IMR-90 (cell line): ENCODE measurements around the gene NIBAN1. TPM values are rescaled to one million over a fixed set of nuclear protein-coding genes. Genes with fewer than 3 reads are reported as not detected.

ENCODE experiments used
- ATAC-seq: fragments of 200-7000 bp; cut with Tn5 transposase; 2 replicates; pipeline ENCODE4 v1.9.1; 2020; ENCODE audit warnings: low read depth, mild to moderate bottlenecking, moderate library complexity
- BruUV-seq: library from RNA; stranded (reverse); fragments of 400-500 nt; replicated peaks from 2 replicates; lab custom pipeline; 2021; lab: Mats Ljungman, UMichigan
- CTCF ChIA-PET: fragments of 300-600 bp; formaldehyde crosslinking; extraction: SDS; loops from one replicate; lab custom pipeline; 2021; ENCODE audit warnings: antibody characterized with exemption; lab: Yijun Ruan, JAX
- POLR2A ChIA-PET: fragments of 300-600 bp; sonication (Branson Sonifier 250); formaldehyde crosslinking; loops from one replicate; lab custom pipeline; 2022; ENCODE audit warnings: antibody characterized with exemption; ENCODE audit not compliant: unreplicated experiment; lab: Charles Lee
- DNase-seq: peaks from one replicate; pipeline ENCODE4 v3.0.0; 2013
- H2AFZ ChIP-seq: replicated peaks from 2 replicates; pipeline ENCODE3; 2013; ENCODE audit warnings: low read length, mild to moderate bottlenecking; ENCODE audit not compliant: poor library complexity
- H2AK5ac ChIP-seq: 2 replicates; pipeline ENCODE4 v1.6.1; 2013; ENCODE audit warnings: low read depth, low read length, inconsistent platforms
- H2AK9ac ChIP-seq: replicated peaks from 2 replicates; pipeline ENCODE3; 2013; ENCODE audit warnings: mild to moderate bottlenecking, low read depth, low read length, moderate library complexity; ENCODE audit not compliant: poor library complexity
- H2BK120ac ChIP-seq: 2 replicates; pipeline ENCODE4 v1.6.1; 2013; ENCODE audit warnings: low read depth, low read length, inconsistent platforms
- H2BK15ac ChIP-seq: 3 replicates; pipeline ENCODE4 v1.6.1; 2013; ENCODE audit warnings: low read depth, low read length, inconsistent platforms
- H2BK20ac ChIP-seq: 2 replicates; pipeline ENCODE4 v1.6.1; 2013; ENCODE audit warnings: low read depth, mild to moderate bottlenecking, inconsistent platforms, low read length, moderate library complexity
- H2BK5ac ChIP-seq: 2 replicates; pipeline ENCODE4 v1.6.1; 2013; ENCODE audit warnings: mild to moderate bottlenecking, low read depth, low read length, inconsistent platforms; ENCODE audit not compliant: poor library complexity, severe bottlenecking
- H3K14ac ChIP-seq: replicated peaks from 2 replicates; pipeline ENCODE4 v1.6.1; 2013; ENCODE audit warnings: low read depth, low read length, inconsistent platforms
- H3K18ac ChIP-seq: 2 replicates; pipeline ENCODE4 v1.6.1; 2013; ENCODE audit warnings: low read depth, low read length, control low read depth
- H3K23ac ChIP-seq: 2 replicates; pipeline ENCODE4 v1.6.1; 2013; ENCODE audit warnings: low read depth, low read length, inconsistent platforms
- H3K27ac ChIP-seq: 2 replicates; pipeline ENCODE4 v1.5.1; 2013; ENCODE audit warnings: mild to moderate bottlenecking, control low read depth, low read length; ENCODE audit not compliant: insufficient read depth
- H3K27me3 ChIP-seq: 2 replicates; pipeline ENCODE4 v1.6.1; 2013; ENCODE audit warnings: low read length; ENCODE audit not compliant: control insufficient read depth, insufficient read depth
- H3K36me3 ChIP-seq: 2 replicates; pipeline ENCODE4 v1.6.1; 2013; ENCODE audit warnings: low read length, mixed read lengths; ENCODE audit not compliant: control insufficient read depth, insufficient read depth
- H3K4ac ChIP-seq: 2 replicates; pipeline ENCODE4 v1.6.1; 2013; ENCODE audit warnings: low read depth, low read length, inconsistent platforms
- H3K4me1 ChIP-seq: 2 replicates; pipeline ENCODE4 v1.6.1; 2013; ENCODE audit warnings: low read length, mixed read lengths; ENCODE audit not compliant: control insufficient read depth, insufficient read depth
- H3K4me2 ChIP-seq: 2 replicates; pipeline ENCODE4 v1.6.1; 2013; ENCODE audit warnings: low read depth, mild to moderate bottlenecking, control low read depth, low read length, moderate library complexity
- H3K4me3 ChIP-seq: 2 replicates; pipeline ENCODE4 v1.5.1; 2013; ENCODE audit warnings: low read depth, mild to moderate bottlenecking, control low read depth, low read length, moderate library complexity; ENCODE audit not compliant: insufficient read depth
- H3K56ac ChIP-seq: 2 replicates; pipeline ENCODE4 v1.6.1; 2013; ENCODE audit warnings: low read length, inconsistent platforms; ENCODE audit not compliant: insufficient read depth; ENCODE audit errors: extremely low read depth
- H3K79me1 ChIP-seq, 2 experiments: 2 replicates each; pipeline ENCODE4 v1.6.1; 2013; ENCODE audit warnings: low read length in 2 of 2, inconsistent platforms in 1 of 2, low read depth in 1 of 2
- H3K9ac ChIP-seq: 2 replicates; pipeline ENCODE4 v1.6.1; 2013; ENCODE audit warnings: low read depth, low read length, control low read depth
- H3K9me1 ChIP-seq: 2 replicates; pipeline ENCODE4 v1.6.1; 2013; ENCODE audit warnings: low read length, inconsistent platforms; ENCODE audit not compliant: insufficient read depth
- H3K9me3 ChIP-seq: 2 replicates; pipeline ENCODE4 v1.6.1; 2013; ENCODE audit warnings: low read length; ENCODE audit not compliant: control insufficient read depth, insufficient read depth
- H4K20me1 ChIP-seq: 2 replicates; pipeline ENCODE4 v1.6.1; 2013; ENCODE audit warnings: low read length, inconsistent platforms; ENCODE audit not compliant: insufficient read depth
- H4K5ac ChIP-seq: 2 replicates; pipeline ENCODE4 v1.6.1; 2013; ENCODE audit warnings: mild to moderate bottlenecking, low read depth, low read length, control low read depth
- H4K8ac ChIP-seq, 2 experiments: 2 replicates each; pipeline ENCODE4 v1.6.1; 2013; ENCODE audit warnings: low read depth in 2 of 2, low read length in 2 of 2, control low read depth in 1 of 2, inconsistent platforms in 1 of 2
- H4K91ac ChIP-seq: 2 replicates; pipeline ENCODE4 v1.6.1; 2013; ENCODE audit warnings: low read depth, low read length, inconsistent platforms; ENCODE audit not compliant: insufficient read depth
- MAFK ChIP-seq: IDR thresholded peaks from 2 replicates; pipeline ENCODE4 v1.6.1; 2012; ENCODE audit warnings: low read depth, low read length, improper control_type of control experiment
- WGBS, 2 experiments: methylation state at CpG; one replicate each; pipeline versions ENCODE4 v1.1.5 to v1.1.7; 2013; ENCODE audit warnings: missing lambda C conversion rate in 2 of 2; ENCODE audit not compliant: insufficient read length in 1 of 2; ENCODE audit errors: extremely low coverage in 2 of 2; 5-methylcytosine and 5-hydroxymethylcytosine counted together
- dilution Hi-C: fragments of 300-500 bp; cut with HindIII; formaldehyde crosslinking; loops from one replicate; pipeline ENCODE4 v1.14.3; 2018; ENCODE audit warnings: low sequenced_read_pairs; ENCODE audit not compliant: unreplicated experiment
- in situ Hi-C: fragments of 300-500 bp; cut with MboI; formaldehyde crosslinking; loops from 3 replicates; pipeline ENCODE4 v1.14.3; 2019; ENCODE audit warnings: low sequenced_read_pairs, inconsistent platforms, mixed read lengths
- intact Hi-C: fragments of 100-400 bp; cut with micrococcal nuclease; formaldehyde crosslinking; loops from 2 replicates; pipeline ENCODE4 v1.10.0; 2022
- polyA plus RNA-seq, 3 experiments: library from polyadenylated mRNA; depleted of rRNA; stranded (reverse); fragments of >200 nt; gene quantifications; 2 replicates each; pipeline ENCODE4 v1.2.3, GENCODE V29; 2012; ENCODE audit warnings: low replicate concordance in 1 of 3
- total RNA-seq: library from RNA; depleted of rRNA; stranded (reverse); fragments of >200 nt; gene quantifications from 2 replicates; pipeline ENCODE4 v1.2.3, GENCODE V29; 2012

NIBAN1 gene
- total and polyA plus RNA-seq, 2 of the 4 experiments (the other 2 are of a cell fraction) = 4.0 to 10.0 TPM

DNA sequence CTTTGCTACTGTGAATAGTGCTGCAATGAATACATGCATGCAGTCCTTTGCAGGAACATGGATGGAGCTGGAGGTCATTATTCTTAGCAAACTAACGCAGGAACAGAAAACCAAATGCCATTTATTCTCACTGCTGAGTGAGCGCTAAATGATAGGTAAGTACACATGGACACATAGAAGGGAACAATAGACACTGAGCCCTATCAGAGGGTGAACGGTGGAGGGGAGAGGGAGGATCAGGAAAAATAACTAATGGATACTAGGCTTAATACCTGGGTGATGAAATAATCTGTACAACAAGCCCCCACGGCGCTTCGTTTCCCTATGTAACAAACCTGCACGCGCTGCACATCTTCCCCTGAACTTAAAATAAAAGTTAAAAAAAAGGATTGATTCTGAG lies 8.9 kb downstream of the NIBAN1 start:
- Histone ChIP-seq H2AK5ac (peak overlapping the region; percentile 23; the same call in 1 of the 2 replicates), H3K4me3 (no peak overlapping the region), H3K14ac (no peak overlapping the region), H3K56ac (no peak overlapping the region), H2BK120ac (peak overlapping the region; percentile 20; the same call in 1 of the 2 replicates), H2BK15ac (no peak overlapping the region), H2AFZ (no peak overlapping the region), H3K4ac (peak overlapping the region; percentile 66), H3K27me3 (no peaks in the 10 kb centered on the region), H3K27ac (peak overlapping the region; percentile 41; the same call in 1 of the 2 replicates), H3K9me1 (peaks cover 17% of the 10 kb centered on the region), H3K4me2 (no peak overlapping the region), H3K36me3 (no peaks in the 10 kb centered on the region), H3K4me1 (peaks cover 9% of the 10 kb centered on the region), H3K9ac (no peak overlapping the region), H3K9me3 (no peaks in the 10 kb centered on the region), H4K91ac (no peak overlapping the region), H2BK20ac (peak overlapping the region; percentile 21; the same call in 1 of the 2 replicates), H3K23ac (no peak overlapping the region), H4K20me1 (no peaks in the 10 kb centered on the region), H2AK9ac (no peak overlapping the region), H3K18ac (peak overlapping the region; percentile 12; the same call in 1 of the 2 replicates), H3K79me1 (peaks cover 30 to 68% of the 10 kb centered on the region in 2 experiments), H2BK5ac (no peak overlapping the region), H4K5ac (no peak overlapping the region), H4K8ac (peak overlapping the region in 1 of 2 experiments; percentile 4; a peak in 1 of 4 replicates)
- intact Hi-C loops = no loop called here
- TF ChIP-seq MAFK = no peak
- no TSS peak for BruUV-seq
- ChIA-PET POLR2A (no interaction called here), CTCF (no interaction called here)
- in situ Hi-C loops = no loop called here
- no peak for ATAC-seq
- DNase-seq = no peak
- dilution Hi-C loops = no loop called here
- WGBS, 2 experiments = no CpG with 5 or more reads among the region's 8 CpGs
